Suprapubic skin (tissue), 4 donors: ENCODE data around the gene SPATA31E1.

Source experiments
- EP300 ChIP-seq: sonication (generic); formaldehyde crosslinking; IDR thresholded peaks from one replicate; pipeline ENCODE4 v1.6.1; 2017; ENCODE audit warnings: antibody characterized with exemption
- POLR2A ChIP-seq, 2 donors: fragments of 450-650 bp; IDR thresholded peaks; one replicate each; pipeline ENCODE4 v1.6.1; 2017; ENCODE audit warnings: antibody characterized with exemption in 2 of 2, mild to moderate bottlenecking in 2 of 2, moderate library complexity in 2 of 2
- POLR2AphosphoS5 ChIP-seq, 3 donors: sonication (generic); formaldehyde crosslinking; IDR thresholded peaks; one replicate each; pipeline ENCODE4 v1.6.1; 2017; ENCODE audit warnings: antibody characterized with exemption in 3 of 3
- TF ChIP-seq, protein P1 (sequence below), 2 donors: fragments of 200-600 bp in 1 of 2; fragments of 450-650 bp in 1 of 2; sonication (generic) in 1 of 2; IDR thresholded peaks; one replicate each; pipeline ENCODE4 v1.5.1; 2016 to 2019; ENCODE audit warnings: antibody characterized with exemption in 2 of 2, mild to moderate bottlenecking in 1 of 2, moderate library complexity in 1 of 2

DNA sequence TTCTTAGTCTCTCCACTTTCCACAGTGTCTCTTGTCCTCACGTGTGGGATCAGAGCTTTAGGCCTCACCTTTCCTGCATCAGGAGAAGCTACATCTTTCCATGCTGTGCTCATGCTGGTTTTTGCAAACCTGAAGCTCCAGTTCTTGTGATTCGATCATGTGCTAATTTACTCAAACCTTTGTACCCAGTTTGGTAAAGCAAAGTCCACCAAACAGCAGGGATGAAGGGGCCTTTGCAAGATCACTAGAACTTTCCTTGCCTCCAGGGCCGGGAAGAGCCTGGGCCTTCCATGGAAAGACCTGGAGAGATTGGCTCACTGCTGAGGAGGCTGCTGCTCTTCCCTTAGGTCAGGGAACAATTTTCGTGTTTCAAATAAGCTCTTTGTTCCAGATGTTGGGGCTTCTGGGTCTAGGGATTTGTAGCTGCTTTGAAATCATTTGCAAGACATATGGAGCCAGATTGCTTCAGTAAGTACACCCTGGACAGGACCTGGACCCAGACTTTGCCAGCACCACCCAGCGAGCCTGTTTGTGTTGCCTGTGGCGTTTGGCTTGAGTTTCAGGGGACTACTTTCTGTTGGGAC is 18.7 kb upstream of the SPATA31E1 start:
- TF ChIP-seq, protein P1, sequence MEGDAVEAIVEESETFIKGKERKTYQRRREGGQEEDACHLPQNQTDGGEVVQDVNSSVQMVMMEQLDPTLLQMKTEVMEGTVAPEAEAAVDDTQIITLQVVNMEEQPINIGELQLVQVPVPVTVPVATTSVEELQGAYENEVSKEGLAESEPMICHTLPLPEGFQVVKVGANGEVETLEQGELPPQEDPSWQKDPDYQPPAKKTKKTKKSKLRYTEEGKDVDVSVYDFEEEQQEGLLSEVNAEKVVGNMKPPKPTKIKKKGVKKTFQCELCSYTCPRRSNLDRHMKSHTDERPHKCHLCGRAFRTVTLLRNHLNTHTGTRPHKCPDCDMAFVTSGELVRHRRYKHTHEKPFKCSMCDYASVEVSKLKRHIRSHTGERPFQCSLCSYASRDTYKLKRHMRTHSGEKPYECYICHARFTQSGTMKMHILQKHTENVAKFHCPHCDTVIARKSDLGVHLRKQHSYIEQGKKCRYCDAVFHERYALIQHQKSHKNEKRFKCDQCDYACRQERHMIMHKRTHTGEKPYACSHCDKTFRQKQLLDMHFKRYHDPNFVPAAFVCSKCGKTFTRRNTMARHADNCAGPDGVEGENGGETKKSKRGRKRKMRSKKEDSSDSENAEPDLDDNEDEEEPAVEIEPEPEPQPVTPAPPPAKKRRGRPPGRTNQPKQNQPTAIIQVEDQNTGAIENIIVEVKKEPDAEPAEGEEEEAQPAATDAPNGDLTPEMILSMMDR (IDR thresholded peaks at IDR 0.05) = no peak
- TF ChIP-seq POLR2AphosphoS5 (IDR thresholded peaks at IDR 0.05) (no peak), POLR2A (IDR thresholded peaks at IDR 0.05) (no peak), EP300 (no peak)
